HG03060 (cell line): ENCODE measurements around the gene RNU6-9.

Experiments used
- ATAC-seq: cut with Tn5 transposase; IDR thresholded peaks from one replicate; pipeline ENCODE4 v1.9.1; 2021; ENCODE audit warnings: low read depth, moderate number of reproducible peaks; ENCODE audit not compliant: unreplicated experiment

The RNU6-9 gene

GRCh38 chr19:861141-861755 lies 32.0 kb upstream of the RNU6-9 start:
- no peak for ATAC-seq

DNA sequence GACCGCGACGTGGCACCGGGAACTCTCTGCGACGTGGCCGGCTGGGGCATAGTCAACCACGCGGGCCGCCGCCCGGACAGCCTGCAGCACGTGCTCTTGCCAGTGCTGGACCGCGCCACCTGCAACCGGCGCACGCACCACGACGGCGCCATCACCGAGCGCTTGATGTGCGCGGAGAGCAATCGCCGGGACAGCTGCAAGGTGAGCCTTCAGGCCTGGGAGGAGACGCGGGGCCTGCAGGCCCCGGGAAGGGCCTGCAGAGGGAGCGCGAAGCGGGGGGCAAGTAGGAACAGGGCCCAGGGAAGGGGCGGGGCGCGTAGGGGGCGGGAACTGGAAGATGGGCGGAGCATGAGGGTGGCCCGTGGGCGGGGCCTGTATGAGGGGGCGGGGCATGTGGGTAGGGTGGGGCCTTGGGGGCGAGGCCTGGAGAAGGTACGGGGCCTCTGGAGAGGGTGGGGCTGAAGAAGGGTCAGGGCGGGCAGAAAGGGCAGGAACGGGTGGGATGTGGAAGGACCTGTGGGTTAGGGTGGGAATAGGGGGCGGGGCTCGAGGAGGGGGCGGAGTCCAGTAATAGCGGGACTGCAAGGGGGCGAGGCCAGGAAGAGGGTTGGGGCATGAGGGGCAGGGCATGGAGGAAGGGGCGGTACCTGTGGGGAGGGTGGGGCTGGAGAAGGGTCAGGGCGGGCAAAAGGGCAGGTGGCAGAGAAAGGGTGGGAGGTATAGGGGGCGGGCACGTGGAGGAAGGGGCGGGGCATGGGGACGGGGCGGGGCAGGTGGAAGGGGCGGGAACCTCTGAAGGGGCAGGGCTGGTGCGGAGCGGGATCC lies 31.3 kb upstream of the RNU6-9 start:
- ATAC-seq, result no peak

DNA sequence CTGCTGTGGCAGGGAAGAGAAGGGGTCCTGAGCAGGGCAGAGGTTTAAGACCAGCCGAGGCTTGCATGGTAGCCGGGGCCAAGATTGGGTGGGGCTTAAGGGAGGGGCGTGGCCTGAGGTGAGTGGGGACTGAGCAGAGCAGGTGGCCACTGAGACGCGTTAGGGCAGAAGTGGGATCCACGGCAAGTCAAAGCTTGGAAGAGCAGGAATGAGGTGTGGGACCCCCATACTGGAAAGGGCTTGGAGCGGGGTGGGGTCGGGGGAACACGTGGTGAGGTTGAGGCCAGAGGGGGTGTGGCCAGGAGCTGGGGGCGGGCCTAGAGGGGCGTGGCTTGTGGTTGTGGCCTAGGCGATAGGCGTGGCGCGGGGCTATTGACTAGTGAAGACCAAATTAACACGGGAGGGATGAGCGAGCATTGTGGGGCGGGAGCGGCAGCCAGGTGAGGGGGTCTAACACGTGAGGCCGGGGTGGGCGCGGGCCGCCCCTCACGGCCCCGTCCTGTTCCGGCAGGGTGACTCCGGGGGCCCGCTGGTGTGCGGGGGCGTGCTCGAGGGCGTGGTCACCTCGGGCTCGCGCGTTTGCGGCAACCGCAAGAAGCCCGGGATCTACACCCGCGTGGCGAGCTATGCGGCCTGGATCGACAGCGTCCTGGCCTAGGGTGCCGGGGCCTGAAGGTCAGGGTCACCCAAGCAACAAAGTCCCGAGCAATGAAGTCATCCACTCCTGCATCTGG lies 30.5 kb upstream of the RNU6-9 start:
- ATAC-seq, result no peak

GRCh38 chr19:863315-863620 lies 30.0 kb upstream of the RNU6-9 start:
- no peak for ATAC-seq

DNA sequence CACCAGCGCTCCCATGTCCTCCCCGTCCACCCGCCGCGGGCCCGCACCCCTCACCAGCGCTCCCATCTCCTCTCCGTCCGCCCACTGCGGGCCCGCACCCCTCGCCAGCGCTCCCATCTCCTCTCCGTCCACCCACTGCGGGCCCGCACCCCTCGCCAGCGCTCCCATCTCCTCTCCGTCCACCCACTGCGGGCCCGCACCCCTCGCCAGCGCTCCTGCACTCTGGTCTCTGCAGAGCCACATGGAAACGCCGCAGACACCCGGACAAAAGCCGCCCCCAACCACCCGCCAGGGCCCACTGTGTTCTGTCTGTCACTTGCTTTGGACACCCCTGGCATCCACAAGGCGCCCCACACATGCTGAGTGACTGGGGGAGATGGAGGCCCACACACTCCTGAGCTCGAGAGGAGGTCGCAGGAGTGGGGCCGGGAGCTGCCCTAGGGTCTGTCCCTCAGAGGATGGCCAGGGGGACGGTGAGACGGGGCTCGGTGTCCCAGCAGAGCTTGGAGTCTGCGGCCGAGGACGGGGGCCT lies 26.4 kb upstream of the RNU6-9 start:
- ATAC-seq, result no peak

DNA sequence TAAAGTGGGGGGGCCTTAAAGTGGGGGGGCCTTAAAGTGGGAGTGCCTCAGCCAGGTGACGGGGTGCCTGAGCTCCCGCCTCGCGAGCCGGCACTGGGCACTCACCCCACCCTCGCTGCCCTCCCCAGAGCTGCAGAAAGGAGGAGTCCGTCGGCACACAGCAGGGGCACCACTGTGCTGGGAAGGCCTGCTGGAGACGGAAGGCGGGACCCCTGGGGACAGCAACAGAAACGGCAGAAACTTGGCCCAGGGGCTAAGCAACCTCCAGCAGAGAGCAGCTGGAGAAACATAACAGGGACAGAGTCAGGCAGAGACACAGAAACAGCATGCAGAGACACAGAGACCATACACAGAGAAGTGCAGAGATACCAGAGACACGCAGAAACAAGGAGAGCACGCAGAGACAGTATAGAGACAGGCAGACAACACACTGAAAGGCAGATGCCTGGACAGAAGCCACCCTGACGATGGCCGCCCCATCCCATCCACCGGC lies 25.9 kb upstream of the RNU6-9 start:
- no peak for ATAC-seq

DNA sequence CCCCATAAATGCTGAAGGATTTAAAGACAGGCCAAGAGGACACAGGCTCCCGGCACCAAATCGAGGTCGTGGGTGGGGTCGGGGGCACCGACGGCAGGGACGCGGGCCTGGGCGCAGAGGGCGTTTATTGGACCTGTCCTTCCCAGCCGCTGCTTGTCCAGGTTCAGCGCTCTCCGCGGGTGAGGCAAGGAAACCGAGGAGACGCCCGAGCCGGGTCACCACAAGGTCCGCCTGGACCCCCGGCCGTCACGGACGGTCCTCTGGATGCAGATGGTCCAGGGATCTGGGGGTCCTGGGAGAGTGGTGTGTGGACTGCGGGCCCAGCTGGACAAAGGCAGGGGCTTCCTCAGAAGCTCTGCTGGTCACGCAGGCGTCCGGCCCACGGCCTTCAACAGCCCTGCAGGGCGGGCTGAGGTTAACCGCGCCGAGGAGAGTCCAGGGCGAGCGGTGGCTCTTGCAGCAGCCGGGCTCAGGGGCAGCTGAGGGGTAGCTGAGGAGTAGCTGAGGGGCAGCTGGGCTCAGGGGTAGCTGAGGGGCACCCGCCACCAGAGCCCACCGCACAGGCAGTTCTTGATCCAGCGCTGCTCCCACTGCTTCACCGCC lies 25.3 kb upstream of the RNU6-9 start:
- ATAC-seq, result no peak

- ATAC-seq, result no peak
These were observed 24.6 kb upstream of the RNU6-9 start for GRCh38 chr19:868458-869244.

- no peak for ATAC-seq
These were observed 23.8 kb upstream of the RNU6-9 start for GRCh38 chr19:869245-870177.

DNA sequence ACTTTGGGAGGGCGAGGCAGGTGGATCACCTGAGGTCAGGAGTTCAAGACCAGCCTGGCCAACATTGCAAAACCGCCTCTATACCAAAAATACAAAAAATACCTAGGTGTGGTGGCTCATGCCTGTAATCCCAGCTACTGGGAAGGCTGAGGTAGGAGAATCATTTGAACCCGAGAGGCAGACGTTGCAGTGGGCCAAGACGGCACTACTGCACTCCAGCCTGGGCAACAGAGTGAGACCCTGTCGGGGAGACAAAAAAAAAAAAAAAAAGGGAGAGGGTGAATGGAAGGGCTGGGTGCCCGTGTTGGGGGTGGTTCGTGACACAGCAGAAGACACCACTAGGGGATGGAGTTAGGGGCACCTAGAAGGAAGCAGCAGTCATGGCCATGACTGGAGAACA lies 23.0 kb upstream of the RNU6-9 start:
- ATAC-seq, result no peak

DNA sequence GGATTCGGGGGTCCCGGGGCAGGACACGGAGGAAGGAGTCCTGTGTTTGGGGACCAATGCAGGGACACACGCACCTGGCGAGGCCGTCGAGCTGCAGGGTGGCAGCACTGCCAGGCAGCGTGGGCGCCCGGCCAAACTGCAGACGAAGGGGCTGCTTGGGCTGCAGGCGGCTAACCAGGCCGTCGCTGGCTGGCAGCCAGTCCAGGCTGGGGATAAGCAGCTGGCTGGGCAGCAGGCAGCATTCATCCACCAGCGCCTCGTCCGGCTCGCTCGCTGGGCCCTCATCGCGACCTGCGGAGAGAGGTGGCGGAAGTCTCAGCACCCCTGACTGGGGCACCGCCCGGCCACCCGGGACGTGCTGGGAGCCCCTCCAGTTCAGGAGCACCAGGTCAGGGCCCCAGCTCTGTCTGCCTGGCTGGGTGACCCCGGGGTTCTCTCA lies 22.3 kb upstream of the RNU6-9 start:
- no peak for ATAC-seq

DNA sequence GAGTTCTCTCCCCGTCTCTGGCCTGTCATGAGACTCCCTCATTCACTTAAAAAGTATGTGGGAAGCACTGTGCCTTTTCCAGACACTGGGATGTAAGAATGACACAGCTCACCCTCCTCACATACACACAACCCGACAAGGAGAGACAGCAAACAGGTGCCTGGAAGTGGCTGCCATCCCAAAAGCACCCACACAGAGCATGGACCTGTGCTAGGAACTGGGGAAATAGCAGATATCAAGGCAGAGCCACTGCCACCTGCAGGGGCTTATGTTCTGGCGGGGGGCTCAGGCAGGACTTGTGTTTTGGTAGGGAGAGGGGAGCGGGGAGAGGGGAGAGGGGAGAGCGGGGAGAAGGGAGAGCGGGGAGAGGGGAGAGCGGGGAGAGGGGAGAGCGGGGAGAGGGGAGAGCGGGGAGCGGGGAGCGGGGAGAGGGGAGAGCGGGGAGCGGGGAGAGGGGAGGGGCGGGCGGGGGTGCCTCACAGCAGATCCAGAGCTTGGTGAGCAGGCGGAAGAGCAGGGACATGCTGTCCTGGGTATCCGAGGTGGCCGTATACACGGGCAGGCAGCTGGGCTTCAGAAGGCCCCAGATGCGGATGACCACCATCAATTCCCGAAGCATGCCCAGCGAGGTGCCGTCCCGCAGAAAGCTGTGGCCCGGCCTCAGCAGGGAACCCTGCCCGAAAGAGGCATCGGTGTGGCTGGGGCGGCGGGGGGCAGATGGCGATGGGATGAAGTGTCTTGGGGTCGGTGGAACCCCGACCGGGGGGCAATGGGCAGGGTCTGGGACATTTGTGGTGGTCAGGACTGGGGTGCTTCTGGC lies 21.6 kb upstream of the RNU6-9 start:
- no peak for ATAC-seq

DNA sequence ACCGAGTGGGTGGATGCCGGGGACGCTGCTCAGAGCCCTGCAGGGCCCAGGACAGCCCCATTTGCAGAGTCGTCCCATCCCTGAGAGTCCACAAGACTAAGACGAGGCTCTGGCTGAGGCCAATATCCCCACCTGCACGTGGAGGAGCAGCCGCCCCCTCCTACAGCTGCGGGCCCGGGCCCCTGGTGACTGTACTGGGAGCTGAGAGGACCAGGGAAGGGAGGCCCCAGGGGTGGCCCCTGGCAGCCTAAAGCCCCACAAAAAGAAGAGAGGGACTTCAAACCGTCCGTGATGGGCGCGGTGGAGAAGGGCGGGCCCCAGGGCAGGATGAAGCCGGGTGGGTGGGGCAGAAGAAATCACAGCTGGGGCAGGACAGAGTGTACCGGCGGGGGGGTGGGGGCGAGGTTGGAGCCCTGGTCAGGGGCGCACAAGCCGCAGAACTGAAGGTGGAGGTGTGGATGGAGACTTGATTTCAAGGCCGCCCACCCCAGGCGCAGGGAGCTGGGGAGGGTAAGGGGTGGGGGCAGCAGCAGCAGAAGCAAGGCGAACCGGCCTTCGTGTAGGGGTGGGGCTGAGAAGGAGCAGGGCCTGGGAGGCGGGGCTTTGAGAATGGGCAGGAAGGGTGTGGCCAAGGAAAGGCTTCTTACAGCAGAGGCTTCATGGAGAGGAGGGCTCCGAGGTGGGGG lies 20.9 kb upstream of the RNU6-9 start:
- ATAC-seq, result no peak

DNA sequence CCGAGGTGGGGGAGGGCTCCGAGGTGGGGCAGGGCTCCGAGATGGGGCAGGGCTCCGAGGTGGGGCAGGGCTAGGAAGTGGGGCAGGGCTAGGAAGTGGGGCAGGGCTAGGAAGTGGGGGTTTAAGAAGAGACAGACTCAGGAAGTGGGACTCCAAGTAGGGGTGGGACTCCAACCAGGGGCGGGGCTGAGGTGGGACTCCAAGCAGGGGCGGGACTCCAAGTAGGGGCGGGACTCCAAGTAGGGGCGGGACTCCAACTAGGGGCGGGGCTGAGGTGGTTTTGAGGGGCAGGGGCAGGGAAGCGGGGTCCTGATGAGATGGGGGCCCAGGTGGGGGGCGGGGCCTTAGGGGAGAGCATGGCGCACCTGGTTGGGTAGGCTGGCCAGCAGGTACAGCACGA lies 20.2 kb upstream of the RNU6-9 start:
- no peak for ATAC-seq

DNA sequence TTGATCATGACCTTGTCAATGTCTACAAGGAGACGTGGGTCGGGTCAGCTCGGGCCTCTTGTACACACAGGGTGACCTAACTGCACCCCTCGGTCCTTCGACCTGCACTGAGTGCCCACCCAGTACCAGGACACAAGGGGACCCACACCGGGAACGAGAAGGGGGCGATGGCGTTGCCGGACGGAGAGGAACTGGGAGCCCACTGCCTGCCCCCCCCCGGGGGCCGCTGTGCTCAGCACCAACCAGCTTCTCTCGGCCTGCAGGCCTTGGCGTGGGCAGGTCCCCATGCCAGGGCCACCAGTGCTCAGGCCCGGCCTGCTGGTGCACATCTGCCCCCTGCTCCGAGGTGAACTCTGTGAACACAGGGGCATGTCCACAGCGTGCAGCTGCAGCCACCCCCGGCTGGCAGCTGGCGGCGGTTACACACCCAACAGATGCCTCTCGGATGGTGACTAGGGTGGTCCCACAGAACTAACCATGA lies 19.7 kb upstream of the RNU6-9 start:
- ATAC-seq, result no peak

GRCh38 chr19:875265-875879 lies 17.9 kb upstream of the RNU6-9 start:
- ATAC-seq, result no peak

GRCh38 chr19:876089-876488 lies 17.2 kb upstream of the RNU6-9 start:
- no peak for ATAC-seq
